Measurements from ENCODE around the gene CDC40.
"Not testable (repeated sequence)": the region's sequence is repeated elsewhere in the genome, so short reads cannot be mapped to it uniquely, and the experiment has no call there.

Gene CDC40

DNA sequence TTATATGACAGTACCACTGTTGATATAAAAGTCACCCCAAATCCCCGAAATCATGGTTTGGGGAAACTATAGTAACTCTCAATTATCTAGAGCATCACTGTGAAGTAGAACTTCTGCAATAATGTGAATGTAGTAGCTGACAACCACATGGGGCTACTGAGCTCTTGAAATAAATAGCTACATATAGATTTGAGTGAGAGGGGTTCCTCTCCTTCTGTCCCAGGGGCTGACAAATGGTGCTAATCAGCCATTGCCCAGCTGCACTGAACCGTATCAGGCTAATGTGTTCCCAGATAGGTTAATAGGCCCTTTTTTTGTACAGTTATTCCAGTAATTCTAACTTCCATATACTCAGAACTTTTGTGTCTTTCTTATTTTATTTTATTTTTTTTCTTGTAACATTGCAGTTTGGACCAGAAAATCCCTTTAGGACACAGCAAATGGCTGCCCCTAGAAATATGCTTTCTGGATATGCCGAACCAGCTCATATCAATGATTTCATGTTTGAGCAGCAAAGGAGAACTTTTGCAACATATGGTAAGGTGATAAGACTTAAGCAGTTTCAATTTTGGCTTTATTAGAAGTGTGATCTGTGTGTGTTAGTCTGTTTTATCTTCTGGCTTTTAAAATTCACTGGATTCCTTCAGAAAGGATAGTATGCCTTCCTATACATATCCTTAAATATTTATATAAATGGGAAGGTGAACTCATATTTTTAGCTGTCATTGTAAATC, 21.1 kb downstream of the CDC40 start:
- no peak for DNase-seq (ENCODE audit: low spot score)

DNA sequence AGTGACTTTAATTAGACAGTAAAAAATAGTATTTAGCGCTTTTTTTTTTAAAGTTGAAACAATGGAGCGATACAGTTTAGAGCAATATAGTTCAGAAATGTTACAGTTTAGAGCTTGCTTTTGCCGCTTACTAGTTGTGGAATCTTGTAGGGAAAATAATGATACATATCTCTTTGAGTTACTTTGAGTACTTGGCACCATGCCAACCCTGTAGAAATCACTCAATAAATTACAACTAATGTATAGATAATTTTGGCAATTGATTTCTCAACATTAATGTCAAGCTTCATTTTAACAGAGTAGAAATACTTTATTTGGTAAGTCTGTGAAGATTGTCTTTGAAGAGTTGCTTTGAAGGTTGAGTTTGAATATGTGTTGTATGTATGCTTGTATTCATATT, 27.4 kb downstream of the CDC40 start:
- DNase-seq (ENCODE audit: low spot score): no peak

DNA sequence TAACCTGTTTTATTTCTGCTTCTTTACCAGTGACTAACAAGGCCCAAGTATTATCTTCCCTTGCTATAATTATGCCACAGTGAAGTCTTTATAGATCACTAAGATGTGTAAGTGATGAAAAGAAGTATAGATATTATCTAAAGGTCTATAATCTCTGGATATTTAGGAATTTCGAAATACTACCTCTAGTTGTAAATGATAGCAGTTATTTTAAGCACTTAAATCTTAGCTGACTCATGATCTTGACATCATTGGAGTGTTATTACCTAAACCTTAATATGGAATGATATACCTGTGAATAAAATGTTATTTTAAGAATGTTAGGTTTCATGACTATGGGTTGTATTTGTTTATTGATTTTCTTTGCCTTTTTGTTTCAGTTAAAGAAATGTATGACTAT, 31.5 kb downstream of the CDC40 start:
- DNase-seq (ENCODE audit: low spot score): no peak

DNA sequence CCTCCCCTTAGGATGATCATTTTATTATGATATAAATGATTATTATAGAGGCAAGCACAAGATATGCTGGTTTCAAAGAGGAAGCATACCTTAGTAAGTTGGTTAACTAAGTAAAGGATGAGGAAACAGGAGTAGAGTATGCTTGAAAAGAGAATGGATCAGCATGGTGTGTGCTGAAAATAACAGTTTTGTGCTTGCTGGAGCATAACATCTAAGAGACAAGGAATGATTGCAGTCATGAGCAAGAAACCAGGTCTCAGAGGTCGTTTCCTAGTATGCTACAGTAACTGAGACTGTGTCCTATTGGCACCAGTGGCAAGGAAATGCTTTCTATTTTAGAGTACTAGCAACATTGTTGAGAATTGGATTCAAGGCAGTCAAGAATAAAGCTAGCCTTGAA, 34.1 kb downstream of the CDC40 start:
- DNase-seq (ENCODE audit: low spot score): no peak

DNA sequence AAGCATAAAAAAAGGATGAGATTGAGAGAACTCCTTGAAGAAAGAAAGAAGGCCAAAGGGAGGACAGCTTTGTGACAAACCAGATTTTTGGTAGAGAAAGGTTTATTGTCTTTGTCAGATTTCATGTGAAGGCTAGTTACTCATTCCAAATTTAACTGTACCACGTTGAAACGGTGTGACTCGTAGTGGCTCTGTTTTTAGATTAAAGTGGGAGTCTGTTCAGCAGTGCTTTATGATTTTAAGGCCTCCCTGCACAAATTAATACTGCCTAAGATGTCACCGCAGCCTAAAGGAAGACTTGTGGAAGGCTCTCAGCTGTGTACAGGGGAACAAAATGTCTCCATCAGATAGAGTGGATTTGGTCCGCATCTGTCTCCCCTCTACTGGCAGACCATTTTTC, 35.9 kb downstream of the CDC40 start:
- DNase-seq (ENCODE audit: low spot score): no peak

DNA sequence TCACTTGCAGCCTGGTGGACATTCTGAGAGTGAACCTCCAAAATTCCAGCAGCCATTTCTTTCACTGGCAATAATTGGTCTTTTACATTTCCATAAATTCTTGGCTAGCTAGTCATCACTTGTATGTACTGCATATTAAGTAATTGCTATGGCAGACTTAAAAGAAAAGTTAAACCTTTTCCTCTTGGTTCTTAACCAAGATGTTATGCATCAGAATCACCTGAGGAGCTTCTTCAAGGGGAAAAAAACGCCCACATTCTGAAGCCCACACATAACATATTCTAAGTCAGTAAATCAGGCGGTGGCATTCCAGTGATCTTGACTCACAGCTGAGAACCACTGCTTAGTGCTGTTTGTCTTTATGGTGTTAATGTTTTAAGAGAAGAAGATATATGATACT, 37.0 kb downstream of the CDC40 start:
- DNase-seq (ENCODE audit: low spot score): no peak

DNA sequence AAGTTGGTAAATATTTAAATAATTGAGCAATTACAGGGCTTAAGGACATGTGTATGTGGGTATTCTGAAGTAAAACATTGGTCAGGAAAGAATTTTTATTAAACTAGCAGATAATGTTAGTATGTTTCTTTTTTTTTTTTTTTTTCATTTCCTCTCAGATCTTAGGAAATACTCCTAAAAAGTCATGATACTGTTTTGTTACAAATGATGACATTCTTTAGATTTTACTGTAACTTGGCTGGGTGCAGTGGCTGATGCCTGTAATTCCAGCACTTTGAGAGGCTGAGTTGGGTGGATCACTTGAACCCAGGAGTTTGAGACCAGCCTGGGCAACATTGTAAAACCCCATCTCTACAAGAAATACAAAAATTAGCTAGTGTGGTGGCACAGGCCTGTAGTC, 41.5 kb downstream of the CDC40 start:
- DNase-seq (ENCODE audit: low spot score): no peak

DNA sequence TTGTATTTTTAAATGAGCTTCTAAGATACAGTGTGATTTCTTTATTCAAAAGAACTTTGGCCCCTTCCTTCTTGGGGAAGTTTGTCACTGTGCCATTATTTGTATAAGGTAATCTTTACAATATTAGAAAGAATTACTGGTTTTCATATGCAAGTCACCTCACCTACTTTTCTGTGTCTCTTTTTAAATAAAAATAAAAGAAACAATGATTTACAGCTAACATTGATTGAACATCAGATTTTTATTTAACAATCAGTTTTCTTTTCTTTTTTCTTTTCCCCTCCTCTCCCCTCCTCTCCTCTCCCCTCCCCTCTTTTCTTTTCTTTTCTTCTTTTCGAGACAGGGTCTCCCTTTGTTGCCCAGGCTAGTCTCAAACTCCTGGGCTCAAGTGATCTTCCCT, 46.0 kb downstream of the CDC40 start:
- no peak for DNase-seq (ENCODE audit: low spot score)

DNA sequence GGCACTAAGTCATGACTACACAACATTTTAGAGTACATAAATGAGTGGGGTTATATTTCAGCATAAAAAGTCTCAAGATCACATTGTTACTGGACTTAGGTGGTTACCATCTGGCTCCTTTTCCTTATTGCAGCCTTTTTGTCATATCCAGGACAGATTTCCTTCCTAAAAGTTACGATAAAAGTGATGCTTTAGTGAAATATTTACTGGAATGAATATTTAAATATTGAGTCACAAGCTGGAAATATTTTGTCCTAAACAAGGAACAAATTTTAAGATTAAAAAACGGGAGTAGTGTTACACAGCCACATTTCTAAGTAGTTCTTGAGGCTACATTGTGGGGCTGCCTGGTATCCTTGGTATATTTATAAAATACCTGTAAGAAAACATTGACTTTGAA, 52.2 kb downstream of the CDC40 start:
- no peak for DNase-seq (ENCODE audit: low spot score)

DNA sequence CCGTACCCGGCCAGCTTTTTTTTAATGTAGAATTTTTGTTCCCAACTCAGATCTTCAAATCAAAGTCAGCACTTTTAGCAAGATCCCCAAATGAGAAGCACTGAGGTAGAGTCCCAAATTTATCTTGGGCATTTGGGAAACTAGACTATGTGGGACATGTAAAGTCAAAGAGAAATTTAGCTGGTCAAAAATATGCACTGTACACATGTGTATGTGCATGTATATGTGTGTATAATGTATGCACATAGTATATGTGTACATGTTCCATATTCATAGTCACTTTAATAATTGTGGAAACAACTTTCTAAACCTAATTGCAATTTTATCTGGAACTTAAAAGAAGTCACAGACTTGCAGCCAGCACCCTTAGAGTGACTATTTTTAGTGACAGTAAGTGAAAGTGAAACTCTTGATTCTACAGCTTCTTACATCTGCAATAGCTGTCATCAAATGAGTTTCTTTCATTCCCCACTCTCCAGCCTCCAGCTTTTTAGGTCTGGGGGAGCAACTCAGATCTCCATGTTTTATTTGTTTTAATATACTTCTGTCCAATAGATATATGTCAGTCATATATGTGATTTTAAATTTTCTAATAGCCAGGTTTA, 53.6 kb downstream of the CDC40 start:
- peak; percentile 16 for DNase-seq (ENCODE audit: low spot score)

DNA sequence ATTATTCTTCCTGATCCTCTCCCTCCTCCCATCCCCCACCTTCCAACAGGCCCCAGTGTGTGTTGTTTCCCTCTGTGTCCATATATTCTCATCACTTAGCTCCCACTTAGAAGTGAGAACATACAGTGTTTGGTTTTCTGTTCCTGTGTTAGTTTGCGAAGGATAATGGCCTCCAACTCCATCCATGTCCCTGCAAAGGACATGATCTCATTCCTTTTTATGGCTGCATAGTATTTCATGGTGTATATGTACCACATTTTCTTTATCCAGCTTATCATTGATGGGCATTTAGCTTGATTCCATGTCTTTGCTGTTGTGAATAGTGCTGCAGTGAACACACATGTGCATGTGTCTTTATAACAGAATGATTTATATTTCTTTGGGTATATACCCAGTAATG, 55.8 kb downstream of the CDC40 start:
- not testable (repeated sequence) for DNase-seq (ENCODE audit: low spot score)

DNA sequence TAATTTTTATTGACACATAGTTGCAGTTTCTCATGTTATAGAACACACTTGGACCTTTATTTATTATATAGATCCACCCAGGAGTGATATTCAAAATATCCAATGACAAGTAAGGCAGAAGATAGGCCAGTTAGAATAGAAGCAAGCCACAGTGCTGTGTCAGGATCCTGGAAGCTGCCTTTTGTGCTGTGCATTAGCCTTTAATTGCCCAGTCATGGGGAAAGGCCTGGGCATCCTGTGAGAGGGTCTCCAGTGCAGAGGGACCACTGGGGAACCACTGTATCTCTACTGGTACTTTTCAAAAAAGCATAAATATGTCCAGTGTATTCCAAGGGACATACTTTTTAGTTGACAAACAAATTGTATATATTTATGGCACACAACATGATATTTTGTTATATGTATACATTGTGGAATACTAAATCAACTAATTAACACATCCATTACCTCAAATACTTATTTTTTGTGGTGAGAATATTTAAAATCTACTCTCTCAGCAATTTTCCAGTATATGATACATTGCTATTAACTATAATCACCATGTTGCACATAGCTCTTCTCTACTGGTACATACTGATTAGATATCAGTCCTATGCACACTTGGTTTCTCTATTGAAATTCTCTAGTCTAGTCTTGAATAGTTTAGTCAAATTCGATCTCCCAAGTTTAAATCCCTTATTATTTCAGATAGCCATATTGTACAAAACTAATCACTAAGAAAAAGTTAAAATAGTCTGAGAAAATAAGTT, 59.5 kb downstream of the CDC40 start:
- no peak for DNase-seq (ENCODE audit: low spot score)

DNA sequence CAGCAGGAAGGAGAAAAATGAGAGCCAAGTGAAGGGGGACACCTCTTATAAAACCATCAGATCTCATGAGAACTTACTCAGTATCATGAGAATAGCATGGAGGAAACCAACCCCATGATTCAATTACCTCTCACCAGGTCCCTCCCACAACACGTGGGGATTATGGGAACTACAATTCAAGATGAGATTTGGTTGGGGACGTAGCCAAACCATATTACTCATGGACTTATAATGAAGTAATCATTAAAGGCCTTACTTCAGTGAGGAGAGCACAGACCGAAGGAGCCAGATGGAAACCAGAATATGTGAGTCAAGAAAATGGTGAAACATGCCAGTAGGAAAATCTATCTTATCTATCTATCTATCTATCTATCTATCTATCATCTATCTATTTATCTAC, 64.4 kb downstream of the CDC40 start:
- DNase-seq (ENCODE audit: low spot score): not testable (repeated sequence)

DNA sequence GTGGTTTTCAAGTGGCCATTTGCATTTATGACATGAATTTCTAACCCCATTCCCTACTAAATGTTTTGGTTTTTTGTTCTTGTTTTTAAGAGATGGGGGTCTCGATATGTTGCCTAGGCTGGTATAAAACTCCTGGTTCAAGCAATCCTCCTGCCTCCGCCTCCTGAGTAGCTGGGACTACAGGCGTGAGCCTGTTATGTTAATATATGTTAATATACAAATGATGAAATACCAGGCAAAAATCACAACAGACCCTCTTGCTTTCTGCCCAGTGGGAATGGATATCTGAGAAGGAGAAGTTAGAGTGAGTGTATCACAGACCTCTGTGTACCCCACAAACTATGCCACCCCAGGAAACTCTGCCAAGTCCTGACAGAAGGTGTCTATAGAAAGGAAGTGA, 66.2 kb downstream of the CDC40 start:
- DNase-seq (ENCODE audit: low spot score): no peak

DNA sequence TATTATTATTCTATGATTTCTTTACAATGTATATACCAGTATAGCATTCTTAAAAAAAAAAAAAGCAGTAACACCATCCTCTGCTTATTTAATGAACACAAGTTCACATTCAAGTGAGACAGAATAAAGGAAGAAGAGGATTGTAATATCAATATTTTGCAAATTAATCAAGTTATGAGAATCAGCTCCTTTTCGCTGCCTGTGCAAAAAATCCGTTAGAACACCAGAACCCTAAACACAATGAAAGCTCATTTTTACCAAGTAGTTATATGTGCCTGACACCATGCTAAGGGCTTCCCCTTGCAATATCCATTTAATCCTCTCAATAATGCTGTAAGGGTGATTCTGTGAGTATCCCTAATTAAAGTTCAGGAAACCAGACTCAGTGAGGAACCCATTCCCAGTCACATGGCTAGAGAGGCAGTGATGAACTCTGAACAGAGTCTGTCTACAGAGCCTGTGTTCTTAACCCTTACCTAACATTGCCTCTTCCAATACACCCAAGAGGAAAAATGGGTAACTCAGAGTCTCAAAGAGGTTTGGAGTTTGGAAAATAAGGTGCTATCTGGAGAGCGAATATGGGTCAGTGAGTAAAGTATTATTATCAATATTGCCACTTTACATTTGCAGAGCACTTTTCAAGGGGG, 66.8 kb downstream of the CDC40 start:
- DNase-seq (ENCODE audit: low spot score): no peak

DNA sequence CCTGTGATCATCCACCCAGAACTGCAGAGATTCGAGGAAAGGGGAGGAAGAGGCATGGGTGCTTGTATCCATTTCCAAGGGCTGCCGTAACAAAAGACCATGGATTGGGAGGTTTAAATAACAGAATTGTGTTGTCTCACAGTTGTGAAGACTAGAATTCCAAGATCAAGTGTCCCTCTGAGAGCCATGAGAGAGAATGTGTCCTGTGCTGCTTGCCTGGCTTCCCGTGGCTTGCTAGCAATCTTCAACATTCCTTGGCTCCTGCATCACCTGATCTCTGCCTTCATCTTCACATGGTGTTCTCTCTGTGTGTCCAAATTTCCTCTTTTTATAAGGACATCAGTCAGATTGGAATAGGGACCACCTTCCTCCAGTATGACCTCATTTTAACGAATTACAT, 69.8 kb downstream of the CDC40 start:
- DNase-seq (ENCODE audit: low spot score): no peak

DNA sequence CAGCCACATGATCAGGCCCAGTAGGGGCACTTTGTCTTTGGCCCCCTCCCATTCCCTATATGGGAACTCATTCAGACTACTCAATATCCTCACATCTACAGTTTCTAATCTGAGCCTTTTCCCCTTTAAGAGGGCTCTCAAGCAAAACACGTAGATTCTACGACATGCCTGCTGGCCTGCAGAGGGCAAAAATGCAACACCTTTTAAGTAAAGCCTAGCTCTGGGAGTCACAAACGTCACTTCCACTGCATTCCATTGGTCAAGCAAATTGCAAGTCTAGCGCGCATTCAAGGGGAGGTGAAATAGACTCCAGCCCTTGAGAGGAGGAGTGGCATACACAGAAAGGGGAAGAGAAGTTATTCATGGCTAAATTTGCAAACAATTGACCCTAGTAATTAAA, 70.6 kb downstream of the CDC40 start:
- DNase-seq (ENCODE audit: low spot score): no peak

DNA sequence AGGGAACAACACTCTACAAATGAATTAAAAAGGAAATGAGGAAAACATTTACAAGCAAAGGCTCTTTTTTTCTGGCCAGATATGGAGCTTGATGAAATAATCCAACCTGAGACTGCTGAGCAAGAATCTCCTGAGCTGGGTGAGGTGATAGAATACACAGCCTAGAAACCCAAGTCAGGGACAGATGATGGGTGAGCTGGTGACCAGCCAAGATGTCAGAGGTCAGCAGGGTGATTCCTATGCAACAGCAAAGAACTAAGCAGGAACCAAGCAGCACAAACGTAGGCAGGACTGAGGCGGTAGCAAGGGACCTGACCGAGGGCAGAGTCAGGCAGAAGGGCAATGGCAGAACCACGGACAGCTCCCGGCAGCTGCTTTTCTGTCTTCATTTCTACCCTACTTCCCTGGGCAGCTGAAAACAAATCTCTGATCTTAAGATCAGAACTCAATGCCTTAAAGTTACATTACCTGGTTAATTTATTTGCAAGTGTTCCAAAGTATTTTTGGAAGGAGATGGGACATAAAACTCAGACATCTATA, 75.1 kb downstream of the CDC40 start:
- DNase-seq (ENCODE audit: low spot score): no peak

DNA sequence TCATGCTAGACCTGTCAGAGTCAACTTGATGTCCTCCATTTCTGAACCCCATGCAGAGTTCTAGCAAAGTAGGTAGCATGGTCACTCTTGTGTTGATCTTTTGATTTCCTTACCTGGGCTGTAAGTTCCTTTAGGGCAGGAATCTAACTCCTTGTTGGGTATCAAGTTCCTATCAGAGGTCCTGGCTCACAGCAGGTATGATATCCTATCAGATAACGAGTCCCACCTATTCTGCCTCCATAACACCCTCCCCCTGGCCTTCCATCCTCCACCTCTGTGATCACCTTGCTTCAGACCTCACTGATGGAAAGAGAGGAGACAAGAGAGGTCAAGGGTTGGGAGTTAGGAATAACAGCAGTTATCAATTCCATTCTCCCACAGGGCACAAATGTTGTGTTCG, 76.1 kb downstream of the CDC40 start:
- DNase-seq (ENCODE audit: low spot score): no peak

DNA sequence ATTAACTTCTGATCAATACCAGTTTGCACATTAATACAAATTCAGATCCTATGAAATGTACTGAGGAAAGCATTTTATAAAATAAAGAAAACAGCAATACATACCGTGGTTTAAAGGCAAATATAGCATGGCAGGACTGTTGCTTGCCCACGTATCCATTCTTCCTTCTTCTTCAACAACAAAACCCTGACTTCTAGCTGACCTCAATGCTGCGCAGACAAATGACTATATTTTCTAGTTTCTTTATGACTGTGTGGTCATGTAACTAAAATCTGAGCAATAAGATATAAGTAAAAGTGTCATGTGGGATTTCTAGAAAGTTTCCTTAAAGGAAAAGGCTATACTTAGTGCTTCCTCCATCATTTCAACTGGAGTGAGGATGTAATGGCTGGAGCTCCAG, 85.0 kb downstream of the CDC40 start:
- no peak for DNase-seq (ENCODE audit: low spot score)

DNA sequence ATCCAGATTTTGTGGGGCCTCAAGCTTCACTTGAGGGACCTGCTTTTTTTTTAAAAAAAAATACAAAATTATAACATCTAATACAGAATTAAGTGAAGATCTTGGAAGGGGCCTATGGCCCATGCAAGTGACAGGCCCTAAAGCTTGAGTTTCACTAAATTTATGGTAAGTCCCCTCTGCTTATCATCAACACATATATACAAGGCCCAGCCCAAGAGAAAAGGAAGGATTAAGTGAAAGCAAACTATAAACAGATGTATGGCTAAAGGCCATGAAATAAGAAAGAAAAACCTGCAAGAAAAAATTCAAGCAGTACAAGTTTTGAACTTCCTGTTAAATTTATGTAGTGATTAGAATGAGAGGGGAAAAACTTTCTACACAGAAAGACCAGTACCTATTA, 86.8 kb downstream of the CDC40 start:
- DNase-seq (ENCODE audit: low spot score): no peak

DNA sequence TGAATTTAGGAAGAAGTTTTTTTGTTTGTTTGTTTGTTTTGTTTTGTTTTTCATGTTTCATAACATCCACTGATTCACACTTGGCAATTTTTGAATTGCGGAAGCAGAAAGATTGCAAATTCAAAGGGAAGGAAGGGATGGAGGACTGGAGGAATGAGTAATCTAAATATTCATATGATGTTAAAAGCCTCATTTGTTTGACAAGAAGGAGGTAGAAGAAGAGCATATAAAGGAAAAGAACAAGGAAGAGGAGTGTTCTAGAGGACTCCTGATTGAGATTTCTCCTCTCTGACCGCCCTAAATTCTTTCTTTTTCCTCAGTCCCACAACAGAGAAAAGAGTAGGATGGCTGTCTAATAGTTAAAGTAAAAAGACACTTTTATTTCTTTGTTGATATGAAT, 89.4 kb downstream of the CDC40 start:
- DNase-seq (ENCODE audit: low spot score): no peak

DNA sequence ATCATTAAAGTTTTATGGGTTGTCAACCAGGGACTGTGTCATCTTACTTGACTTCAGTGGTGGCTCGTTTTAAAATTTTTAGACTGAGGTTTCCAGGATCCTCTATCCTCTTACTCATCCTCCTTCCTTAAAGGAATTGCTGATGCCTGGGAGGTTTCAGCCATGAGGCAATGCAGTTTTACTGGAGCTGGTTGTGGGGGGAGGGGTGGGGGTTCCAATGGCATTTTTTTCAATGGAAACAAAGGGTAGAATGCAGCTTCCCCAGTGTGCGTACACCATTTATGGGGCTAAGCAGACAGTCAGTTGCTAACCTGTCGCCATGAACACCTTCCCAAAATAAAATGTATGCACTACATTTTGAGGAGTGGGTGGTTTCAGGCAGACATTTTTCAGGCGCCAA, 89.9 kb downstream of the CDC40 start:
- DNase-seq (ENCODE audit: low spot score): no peak

All from germinal center (tissue), 1 donor.